ENCODE results near the gene TNK2.

- TF ChIP-seq EZH2 (IDR thresholded peaks at IDR 0.05; ENCODE audit: borderline replicate concordance, insufficient read depth, low read depth, low read length, poor library complexity, severe bottlenecking), result no peak
- TF ChIP-seq CTCF (IDR thresholded peaks at IDR 0.05), result no peak
Measured at GRCh38 chr3:195870937-195871336, 37.4 kb downstream of the TNK2 start.
